Liver (tissue), 9 donors: ENCODE measurements around the gene GPI. TPM values are rescaled to one million over a fixed set of nuclear protein-coding genes. Genes with fewer than 3 reads are reported as not detected.

Source experiments
- DNase-seq: peaks from one replicate; pipeline ENCODE4 v3.0.0-alpha.2; 2017; ENCODE audit warnings: low spot score
- H3K27ac ChIP-seq, 2 donors: one replicate each; pipeline ENCODE4 v1.7.0; 2013; ENCODE audit warnings: inconsistent platforms in 2 of 2, low read length in 2 of 2, control low read depth in 1 of 2, low read depth in 1 of 2, mild to moderate bottlenecking in 1 of 2
- H3K27me3 ChIP-seq, 4 donors: one replicate each; pipeline versions ENCODE4 v1.6.1 to v1.7.0; 2013; ENCODE audit warnings: low read length in 3 of 4, inconsistent platforms in 1 of 4, mild to moderate bottlenecking in 1 of 4, moderate library complexity in 1 of 4; ENCODE audit not compliant: control insufficient read depth in 4 of 4, insufficient read depth in 4 of 4
- H3K36me3 ChIP-seq, 4 donors: one replicate each; pipeline versions ENCODE4 v1.6.1 to v1.7.0; 2013; ENCODE audit warnings: low read length in 3 of 4, mild to moderate bottlenecking in 3 of 4, low read depth in 1 of 4, moderate library complexity in 1 of 4; ENCODE audit not compliant: control insufficient read depth in 4 of 4, insufficient read depth in 3 of 4
- H3K4me1 ChIP-seq, 4 donors: one replicate each; pipeline versions ENCODE4 v1.6.1 to v1.7.0; 2013; ENCODE audit warnings: low read length in 3 of 4, mild to moderate bottlenecking in 3 of 4, moderate library complexity in 1 of 4; ENCODE audit not compliant: control insufficient read depth in 4 of 4, insufficient read depth in 4 of 4
- H3K4me3 ChIP-seq, 3 donors: one replicate each; pipeline versions ENCODE4 v1.6.1 to v1.7.0; 2013; ENCODE audit warnings: low read length in 3 of 3, control low read depth in 1 of 3, low read depth in 1 of 3, mild to moderate bottlenecking in 1 of 3
- H3K9ac ChIP-seq, 2 donors: one replicate each; pipeline ENCODE4 v1.7.0; 2013; ENCODE audit warnings: low read length in 2 of 2, mild to moderate bottlenecking in 2 of 2, moderate library complexity in 2 of 2, control low read depth in 1 of 2, low read depth in 1 of 2
- H3K9me3 ChIP-seq, 4 donors: one replicate each; pipeline versions ENCODE4 v1.6.1 to v1.7.0; 2013; ENCODE audit warnings: low read length in 3 of 4; ENCODE audit not compliant: control insufficient read depth in 4 of 4
- FOXA1 ChIP-seq: IDR thresholded peaks from 2 replicates; pipeline ENCODE4 v1.6.1; 2016; ENCODE audit warnings: antibody characterized with exemption
- FOXA2 ChIP-seq: IDR thresholded peaks from 2 replicates; pipeline ENCODE4 v1.6.1; 2016; ENCODE audit warnings: antibody characterized with exemption
- GABPA ChIP-seq, 2 donors: IDR thresholded peaks in 1 of 2; conservative IDR thresholded peaks in 1 of 2; 2 replicates each; pipeline ENCODE4 v1.6.1; 2016; ENCODE audit warnings: antibody characterized with exemption in 2 of 2, mild to moderate bottlenecking in 1 of 2, moderate library complexity in 1 of 2
- HNF4A ChIP-seq, 2 donors: conservative IDR thresholded peaks; 2 replicates each; pipeline ENCODE4 v1.6.1; 2016; ENCODE audit warnings: antibody characterized with exemption in 2 of 2, mild to moderate bottlenecking in 2 of 2
- MAX ChIP-seq: IDR thresholded peaks from 2 replicates; pipeline ENCODE4 v1.6.1; 2016; ENCODE audit warnings: antibody characterized with exemption
- RAD21 ChIP-seq, 2 donors: IDR thresholded peaks; 2 replicates each; pipeline ENCODE4 v1.6.1; 2016; ENCODE audit warnings: antibody characterized with exemption in 2 of 2, mild to moderate bottlenecking in 2 of 2
- REST ChIP-seq: IDR thresholded peaks from 2 replicates; pipeline ENCODE4 v1.6.1; 2016; ENCODE audit warnings: antibody characterized with exemption, mild to moderate bottlenecking
- YY1 ChIP-seq: IDR thresholded peaks from 2 replicates; pipeline ENCODE4 v1.6.1; 2016; ENCODE audit warnings: antibody characterized with exemption, mild to moderate bottlenecking
- WGBS: extraction: QIAGEN DNeasy Blood & Tissue Kit; methylation state at CpG from one replicate; pipeline ENCODE4 v1.1.7; 2013; 5-methylcytosine and 5-hydroxymethylcytosine counted together
- polyA plus RNA-seq, 2 donors: library from polyadenylated mRNA; stranded (reverse) in 1 of 2; unstranded in 1 of 2; fragments of 200-250 nt in 1 of 2; fragments of >200 nt in 1 of 2; fragmentation: Nextera tagmentation in 1 of 2; extraction: Ambion mirVana in 1 of 2; gene quantifications; one replicate each; pipeline versions ENCODE4 v1.2.1 to v1.2.3, GENCODE V29; 2013 to 2015
- total RNA-seq, 2 donors: library from RNA; depleted of rRNA; stranded (reverse); fragments of >200 nt; gene quantifications; one replicate each; pipeline ENCODE4 v1.2.3, GENCODE V29; 2014
- TF ChIP-seq, protein P1 (sequence below): fragments of 150-350 bp; IDR thresholded peaks from 2 replicates; pipeline ENCODE4 v1.5.1; 2017; ENCODE audit warnings: improper control_type of control experiment, low read depth, low read length; ENCODE audit not compliant: missing input control
- donor health status: healthy.
- donor health status: healthy.
- donor health status: healthy.
- donor health status: healthy.
- donor health status: healthy.

Gene GPI
- total and polyA plus RNA-seq, 4 donors: 61.8 to 191 (median 158) TPM

DNA sequence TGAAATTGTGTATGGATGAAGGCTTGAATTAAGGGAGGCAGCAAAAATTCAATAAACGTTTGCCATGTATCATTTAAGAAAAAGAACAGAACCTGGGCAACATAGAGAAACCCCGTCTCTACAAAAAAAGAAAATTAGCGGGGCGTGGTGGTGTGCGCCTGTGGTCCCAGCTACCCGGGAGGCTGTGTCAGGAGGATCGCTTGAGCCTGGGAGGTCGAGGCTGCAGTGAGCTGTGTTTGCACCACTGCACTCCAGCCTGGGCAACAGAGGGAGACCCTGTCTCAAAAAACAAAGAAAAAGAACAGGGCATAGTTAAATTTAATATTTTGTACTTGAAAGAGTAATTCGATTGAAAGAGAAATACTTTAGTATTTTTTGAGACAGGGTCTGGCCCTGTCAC is 64.6 kb downstream of the GPI start:
- no peak overlapping the region for H3K9ac ChIP-seq
- no peak for DNase-seq
- H3K4me1 ChIP-seq: peaks cover 3 to 24% (median 17%) of the 10 kb centered on the region in 4 donors
- H3K36me3 ChIP-seq: peaks cover 1 to 11% (median 9%) of the 10 kb centered on the region in 4 donors
- H3K27me3 ChIP-seq: no peaks in the 10 kb centered on the region
- no peak overlapping the region for H3K27ac ChIP-seq
- WGBS: 78% methylated on average over 9 of the region's 9 CpGs
- no peaks in the 10 kb centered on the region for H3K9me3 ChIP-seq
- H3K4me3 ChIP-seq: peak overlapping the region in 2 of 3 donors; percentile 90 to 95
- no peak for TF ChIP-seq FOXA1

DNA sequence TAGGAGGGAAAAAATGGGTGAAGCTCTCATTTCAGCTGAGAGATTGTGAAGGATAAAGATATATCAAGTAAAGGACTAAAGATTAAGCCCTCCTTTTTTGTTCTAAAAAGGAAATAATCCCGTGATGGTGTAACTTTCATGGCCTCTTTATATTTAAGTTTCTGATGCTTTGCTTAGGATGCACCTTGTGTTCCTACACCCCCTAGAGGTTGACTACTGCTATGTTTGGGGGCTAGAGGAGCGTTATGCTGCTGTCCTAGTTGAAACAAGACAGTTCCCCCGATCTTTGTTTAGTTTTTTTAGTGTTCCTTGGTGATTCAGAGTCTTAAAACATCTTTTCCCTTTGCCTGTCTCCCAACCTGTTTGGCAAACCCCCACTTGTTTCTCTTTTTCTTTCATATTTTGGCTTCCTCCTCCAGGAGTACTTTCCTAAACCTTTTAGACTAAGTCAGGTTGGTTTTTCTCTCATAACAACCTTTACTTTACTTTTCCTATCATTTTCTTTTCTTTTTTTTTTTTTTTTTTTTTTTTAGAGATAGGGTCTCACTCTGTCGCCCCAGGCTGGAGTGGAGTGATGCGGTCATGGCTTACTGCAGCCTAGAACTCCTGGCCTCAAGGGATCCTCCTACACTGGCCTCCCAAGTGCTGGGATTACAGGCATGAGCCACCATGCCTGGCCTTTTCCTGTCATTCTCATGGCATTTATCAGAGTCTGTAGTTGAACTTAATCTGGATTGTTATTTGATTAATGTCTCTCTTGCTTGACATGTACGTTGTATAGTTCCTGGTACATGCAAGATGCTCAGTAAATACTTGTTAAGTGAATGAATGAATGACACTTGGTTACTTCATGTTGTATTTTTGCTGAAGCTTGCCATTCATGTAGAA is 66.0 kb downstream of the GPI start:
- Histone ChIP-seq H3K4me1 (peaks cover 3 to 24% (median 17%) of the 10 kb centered on the region in 4 donors), H3K9ac (no peak overlapping the region), H3K4me3 (no peak overlapping the region), H3K27ac (no peak overlapping the region), H3K9me3 (no peaks in the 10 kb centered on the region), H3K27me3 (no peaks in the 10 kb centered on the region), H3K36me3 (peaks cover 4 to 20% (median 14%) of the 10 kb centered on the region in 4 donors)
- TF ChIP-seq REST (no peak), GABPA (IDR thresholded peaks at IDR 0.05 in 1 of 2, conservative IDR thresholded peaks at IDR 0.05 in 1 of 2) (no peak), FOXA1 (no peak), RAD21 (IDR thresholded peaks at IDR 0.05) (peak; percentile 57 to 71), MAX (no peak), FOXA2 (no peak), YY1 (no peak), HNF4A (conservative IDR thresholded peaks at IDR 0.05) (no peak)
- TF ChIP-seq, protein P1, sequence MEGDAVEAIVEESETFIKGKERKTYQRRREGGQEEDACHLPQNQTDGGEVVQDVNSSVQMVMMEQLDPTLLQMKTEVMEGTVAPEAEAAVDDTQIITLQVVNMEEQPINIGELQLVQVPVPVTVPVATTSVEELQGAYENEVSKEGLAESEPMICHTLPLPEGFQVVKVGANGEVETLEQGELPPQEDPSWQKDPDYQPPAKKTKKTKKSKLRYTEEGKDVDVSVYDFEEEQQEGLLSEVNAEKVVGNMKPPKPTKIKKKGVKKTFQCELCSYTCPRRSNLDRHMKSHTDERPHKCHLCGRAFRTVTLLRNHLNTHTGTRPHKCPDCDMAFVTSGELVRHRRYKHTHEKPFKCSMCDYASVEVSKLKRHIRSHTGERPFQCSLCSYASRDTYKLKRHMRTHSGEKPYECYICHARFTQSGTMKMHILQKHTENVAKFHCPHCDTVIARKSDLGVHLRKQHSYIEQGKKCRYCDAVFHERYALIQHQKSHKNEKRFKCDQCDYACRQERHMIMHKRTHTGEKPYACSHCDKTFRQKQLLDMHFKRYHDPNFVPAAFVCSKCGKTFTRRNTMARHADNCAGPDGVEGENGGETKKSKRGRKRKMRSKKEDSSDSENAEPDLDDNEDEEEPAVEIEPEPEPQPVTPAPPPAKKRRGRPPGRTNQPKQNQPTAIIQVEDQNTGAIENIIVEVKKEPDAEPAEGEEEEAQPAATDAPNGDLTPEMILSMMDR: peak; percentile 44
- 53% methylated on average over 6 of the region's 6 CpGs for WGBS
- no peak for DNase-seq
